Transverse colon (tissue), 4 donors: ENCODE measurements around the gene HMSD. TPM values are rescaled to one million over a fixed set of nuclear protein-coding genes. Genes with fewer than 3 reads are reported as not detected.

ENCODE experiments used
- DNase-seq: peaks from one replicate; pipeline ENCODE4 v3.0.0-alpha.2; 2019
- H3K27ac ChIP-seq, 4 donors: fragments of 200-600 bp; sonication (generic); 2 replicates each; pipeline ENCODE4 v1.5.1; 2016 to 2018; ENCODE audit warnings: inconsistent platforms in 4 of 4
- H3K27me3 ChIP-seq: fragments of 200-600 bp; sonication (generic); 2 replicates; pipeline ENCODE4 v1.5.1; 2017; ENCODE audit warnings: inconsistent platforms
- H3K36me3 ChIP-seq, 4 donors: fragments of 200-600 bp; sonication (generic); 2 replicates each; pipeline ENCODE4 v1.5.1; 2017 to 2019; ENCODE audit warnings: inconsistent platforms in 4 of 4
- H3K4me1 ChIP-seq, 4 donors: fragments of 200-600 bp; sonication (generic); 2 replicates each; pipeline ENCODE4 v1.5.1; 2017 to 2020; ENCODE audit warnings: inconsistent platforms in 4 of 4
- H3K4me3 ChIP-seq, 4 donors: fragments of 200-600 bp; sonication (generic); 1 replicate in 1 of 4; 2 replicates in 3 of 4; pipeline versions ENCODE4 v1.5.1 to v1.6.1; 2017 to 2019; ENCODE audit warnings: inconsistent platforms in 4 of 4
- H3K9me3 ChIP-seq, 2 donors: fragments of 200-600 bp; sonication (generic); 2 replicates each; pipeline ENCODE4 v1.5.1; 2017 to 2019; ENCODE audit warnings: inconsistent platforms in 2 of 2
- EP300 ChIP-seq: sonication (generic); formaldehyde crosslinking; IDR thresholded peaks from one replicate; pipeline ENCODE4 v1.6.1; 2017; ENCODE audit warnings: antibody characterized with exemption, low read depth
- POLR2A ChIP-seq: fragments of 450-650 bp; IDR thresholded peaks from one replicate; pipeline ENCODE4 v1.6.1; 2016; ENCODE audit warnings: antibody characterized with exemption, mild to moderate bottlenecking, moderate library complexity
- POLR2AphosphoS5 ChIP-seq, 3 donors: sonication (generic); formaldehyde crosslinking; IDR thresholded peaks; one replicate each; pipeline ENCODE4 v1.6.1; 2016; ENCODE audit warnings: antibody characterized with exemption in 3 of 3
- WGBS, 2 donors: methylation state at CpG; one replicate each; pipeline ENCODE4 v1.1.5; 2018; ENCODE audit warnings: low coverage in 1 of 2; 5-methylcytosine and 5-hydroxymethylcytosine counted together
- in situ Hi-C, 4 donors: fragments of 200-750 bp; cut with MboI; loops; one replicate each; pipeline versions ENCODE4 v1.15.0 to v1.15.1; 2017; ENCODE audit warnings: low sequenced_read_pairs in 3 of 4, low pct_ligation_motif_present in 1 of 4, low pct_unique_long_range_greater_than_20kb in 1 of 4
- intact Hi-C: fragments of 100-400 bp; cut with DNase I; formaldehyde crosslinking; loops from one replicate; pipeline ENCODE4 v1.15.1; 2023; ENCODE audit warnings: low total_unique reads
- total RNA-seq, 4 donors: library from RNA; depleted of rRNA; stranded (reverse); fragments of >200 nt; gene quantifications; one replicate each; pipeline ENCODE4 v1.1.0, GENCODE V29; 2016
- TF ChIP-seq, protein P1 (sequence below), 5 experiments: fragments of 200-600 bp in 3 of 5; fragments of 450-650 bp in 2 of 5; sonication (generic) in 3 of 5; IDR thresholded peaks; 1 replicate in 2 of 5; 2 replicates in 3 of 5; pipeline ENCODE4 v1.5.1; 2016 to 2017; ENCODE audit warnings: antibody characterized with exemption in 5 of 5, inconsistent platforms in 3 of 5, mild to moderate bottlenecking in 2 of 5, moderate library complexity in 1 of 5

The HMSD gene
- total RNA-seq, 4 donors from 2014 or later: 0.64 TPM; not detected in 3

DNA sequence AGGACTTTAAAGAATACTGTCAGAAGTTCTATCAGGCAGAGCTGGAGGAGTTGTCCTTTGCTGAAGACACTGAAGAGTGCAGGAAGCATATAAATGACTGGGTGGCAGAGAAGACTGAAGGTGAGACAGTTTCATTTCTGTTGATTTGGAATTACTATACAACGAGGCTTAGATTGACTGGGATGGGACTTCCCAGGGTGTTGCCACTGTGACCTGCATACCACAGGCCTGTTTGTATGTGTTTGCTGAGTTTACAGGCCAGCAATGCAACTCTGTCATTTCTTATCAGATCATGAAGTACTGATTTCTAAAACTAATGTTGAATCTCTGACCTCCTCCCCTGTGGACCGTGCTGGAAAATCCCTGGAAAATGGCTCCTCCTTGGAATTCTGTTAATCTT lies 32.6 kb downstream of the HMSD start:
- in situ Hi-C loops (loop anchor here in 3 of 4 donors (25.0 kb wide), 1 partner anchor 469 kb away; no protein-coding TSS in a partner anchor), intact Hi-C loops (no loop called here)
- 20 to 45% methylated on average over 1 to 2 of the region's 2 CpGs for WGBS, 2 donors

DNA sequence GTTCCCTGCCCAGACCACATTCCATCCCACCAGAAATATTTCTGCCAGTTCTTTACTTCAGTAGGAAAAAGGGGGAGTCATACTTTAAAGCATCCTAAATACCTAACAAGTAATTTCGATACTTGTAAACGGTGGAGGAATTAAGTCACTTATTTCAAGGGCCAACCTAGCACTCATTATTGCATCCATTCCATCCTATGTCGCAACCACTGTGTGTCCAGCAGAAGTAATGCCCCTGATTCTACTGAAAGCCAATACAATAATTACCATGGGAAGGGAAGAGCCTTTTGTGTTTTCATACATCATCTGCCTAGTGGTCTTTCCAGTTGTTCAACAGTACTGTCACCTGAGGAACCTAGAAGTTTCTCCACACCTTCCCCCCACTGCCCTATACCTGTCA lies 33.3 kb downstream of the HMSD start:
- DNase-seq: no peak
- in situ Hi-C loops: loop anchor here in 3 of 4 donors (25.0 kb wide), 1 partner anchor 470 kb away; no protein-coding TSS in a partner anchor
- Histone ChIP-seq H3K9me3 (no peaks in the 10 kb centered on the region), H3K27ac (no peak overlapping the region), H3K36me3 (peaks cover 0 to 6% (median 0%) of the 10 kb centered on the region in 4 donors), H3K27me3 (no peaks in the 10 kb centered on the region), H3K4me1 (peaks cover 0 to 13% (median 2%) of the 10 kb centered on the region in 4 donors), H3K4me3 (no peak overlapping the region)
- 91 to 100% methylated on average over 2 to 3 of the region's 3 CpGs for WGBS, 2 donors
- no peak for TF ChIP-seq POLR2AphosphoS5 (IDR thresholded peaks at IDR 0.05)
- TF ChIP-seq EP300: no peak
- TF ChIP-seq, protein P1, sequence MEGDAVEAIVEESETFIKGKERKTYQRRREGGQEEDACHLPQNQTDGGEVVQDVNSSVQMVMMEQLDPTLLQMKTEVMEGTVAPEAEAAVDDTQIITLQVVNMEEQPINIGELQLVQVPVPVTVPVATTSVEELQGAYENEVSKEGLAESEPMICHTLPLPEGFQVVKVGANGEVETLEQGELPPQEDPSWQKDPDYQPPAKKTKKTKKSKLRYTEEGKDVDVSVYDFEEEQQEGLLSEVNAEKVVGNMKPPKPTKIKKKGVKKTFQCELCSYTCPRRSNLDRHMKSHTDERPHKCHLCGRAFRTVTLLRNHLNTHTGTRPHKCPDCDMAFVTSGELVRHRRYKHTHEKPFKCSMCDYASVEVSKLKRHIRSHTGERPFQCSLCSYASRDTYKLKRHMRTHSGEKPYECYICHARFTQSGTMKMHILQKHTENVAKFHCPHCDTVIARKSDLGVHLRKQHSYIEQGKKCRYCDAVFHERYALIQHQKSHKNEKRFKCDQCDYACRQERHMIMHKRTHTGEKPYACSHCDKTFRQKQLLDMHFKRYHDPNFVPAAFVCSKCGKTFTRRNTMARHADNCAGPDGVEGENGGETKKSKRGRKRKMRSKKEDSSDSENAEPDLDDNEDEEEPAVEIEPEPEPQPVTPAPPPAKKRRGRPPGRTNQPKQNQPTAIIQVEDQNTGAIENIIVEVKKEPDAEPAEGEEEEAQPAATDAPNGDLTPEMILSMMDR (IDR thresholded peaks at IDR 0.05): no peak
- no peak for TF ChIP-seq POLR2A
- intact Hi-C loops: no loop called here

More for the DNA sequence above, 32.6 kb downstream of the HMSD start:
- peaks cover 0 to 13% (median 2%) of the 10 kb centered on the region in 4 donors for H3K4me1 ChIP-seq
- H3K27me3 ChIP-seq: no peaks in the 10 kb centered on the region
- no peaks in the 10 kb centered on the region for H3K9me3 ChIP-seq
- DNase-seq: no peak
- TF ChIP-seq POLR2AphosphoS5 (IDR thresholded peaks at IDR 0.05) (no peak), POLR2A (no peak), EP300 (no peak)
- TF ChIP-seq, protein P1 (IDR thresholded peaks at IDR 0.05): no peak
- peaks cover 0 to 6% (median 0%) of the 10 kb centered on the region in 4 donors for H3K36me3 ChIP-seq
- H3K27ac ChIP-seq: no peak overlapping the region
- H3K4me3 ChIP-seq: no peak overlapping the region

DNA sequence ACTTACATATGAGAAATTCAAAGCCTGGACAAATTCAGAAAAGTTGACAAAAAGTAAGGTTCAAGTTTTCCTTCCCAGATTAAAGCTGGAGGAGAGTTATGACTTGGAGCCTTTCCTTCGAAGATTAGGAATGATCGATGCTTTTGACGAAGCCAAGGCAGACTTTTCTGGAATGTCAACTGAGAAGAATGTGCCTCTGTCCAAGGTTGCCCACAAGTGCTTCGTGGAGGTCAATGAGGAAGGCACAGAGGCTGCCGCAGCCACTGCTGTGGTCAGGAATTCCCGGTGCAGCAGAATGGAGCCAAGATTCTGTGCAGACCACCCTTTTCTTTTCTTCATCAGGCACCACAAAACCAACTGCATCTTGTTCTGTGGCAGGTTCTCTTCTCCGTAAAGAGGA lies 37.8 kb downstream of the HMSD start:
- Histone ChIP-seq H3K27ac (no peak overlapping the region), H3K27me3 (no peaks in the 10 kb centered on the region), H3K9me3 (no peaks in the 10 kb centered on the region), H3K4me1 (no peaks in the 10 kb centered on the region), H3K4me3 (no peak overlapping the region), H3K36me3 (peaks cover 0 to 4% (median 0%) of the 10 kb centered on the region in 4 donors)
- no peak for TF ChIP-seq POLR2AphosphoS5 (IDR thresholded peaks at IDR 0.05)
- TF ChIP-seq POLR2A: no peak
- no peak for TF ChIP-seq EP300
- TF ChIP-seq, protein P1 (IDR thresholded peaks at IDR 0.05): no peak
- intact Hi-C loops (no loop called here), in situ Hi-C loops (loop anchor here in 3 of 4 donors (25.0 kb wide), 1 partner anchor 475 kb away; no protein-coding TSS in a partner anchor)
- 90 to 100% methylated on average over 1 to 7 of the region's 7 CpGs for WGBS, 2 donors
- DNase-seq: no peak

DNA sequence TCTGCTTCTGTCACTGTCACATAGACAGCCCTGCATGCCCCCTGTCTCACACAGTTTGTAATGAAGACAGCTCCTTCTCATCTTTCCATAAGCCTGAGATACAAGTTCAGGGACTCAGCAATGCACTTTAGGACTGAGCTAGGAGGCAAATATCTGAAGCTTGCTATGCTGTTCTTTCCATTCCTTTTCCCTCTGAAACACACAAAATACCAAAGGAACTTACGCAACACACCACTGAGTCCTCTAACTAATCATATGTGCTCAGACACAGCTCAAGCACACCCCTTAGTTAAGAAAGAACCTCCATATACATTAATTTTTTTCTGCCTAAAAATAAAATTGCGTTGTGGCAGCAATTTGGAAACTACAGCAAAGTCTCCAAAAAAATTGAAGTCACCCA lies 38.6 kb downstream of the HMSD start:
- Histone ChIP-seq H3K27ac (no peak overlapping the region), H3K4me1 (no peaks in the 10 kb centered on the region), H3K27me3 (no peaks in the 10 kb centered on the region), H3K4me3 (no peak overlapping the region), H3K36me3 (no peaks in the 10 kb centered on the region), H3K9me3 (no peaks in the 10 kb centered on the region)
- WGBS, 2 donors: 63 to 65% methylated on average over 2 of the region's 2 CpGs
- intact Hi-C loops: no loop called here
- in situ Hi-C loops: loop anchor here in 3 of 4 donors (25.0 kb wide), 1 partner anchor 475 kb away; no protein-coding TSS in a partner anchor
- no peak for DNase-seq
- TF ChIP-seq, protein P1 (IDR thresholded peaks at IDR 0.05): no peak
- TF ChIP-seq POLR2AphosphoS5 (IDR thresholded peaks at IDR 0.05) (no peak), POLR2A (no peak), EP300 (no peak)
